MCF 10A (cell line): ENCODE measurements around the gene COPS9. TPM values are rescaled to one million over a fixed set of nuclear protein-coding genes. Genes with fewer than 3 reads are reported as not detected.

Experiments
- BruUV-seq: library from RNA; stranded (reverse); fragments of 400-500 nt; replicated peaks from 2 replicates; lab custom pipeline; 2021; lab: Mats Ljungman, UMichigan
- CTCF ChIA-PET: fragments of 300-600 bp; sonication (Branson Sonifier 250); formaldehyde crosslinking; extraction: SDS; loops from one replicate; lab custom pipeline; 2021; ENCODE audit warnings: antibody characterized with exemption, inconsistent platforms; lab: Yijun Ruan, JAX
- POLR2A ChIA-PET: fragments of 300-600, 350-650 bp; sonication (Branson Sonifier 250); formaldehyde crosslinking; extraction: SDS; loops from one replicate; lab custom pipeline; 2020; ENCODE audit warnings: antibody characterized with exemption, inconsistent platforms; lab: Yijun Ruan, JAX
- DNase-seq: peaks from one replicate; pipeline ENCODE4 v3.0.0-alpha.2; 2018; ENCODE audit not compliant: unreplicated experiment
- H3K27ac Mint-ChIP-seq: one replicate; pipeline ENCODE4 v1.8.0; 2022; ENCODE audit warnings: mild to moderate bottlenecking, low read depth, mixed read lengths; ENCODE audit not compliant: unreplicated experiment
- H3K27me3 Mint-ChIP-seq: one replicate; pipeline ENCODE4 v1.8.0; 2022; ENCODE audit warnings: mixed read lengths; ENCODE audit not compliant: insufficient read depth, unreplicated experiment
- H3K36me3 Mint-ChIP-seq: one replicate; pipeline ENCODE4 v1.8.0; 2022; ENCODE audit warnings: mild to moderate bottlenecking, moderate library complexity, mixed read lengths; ENCODE audit not compliant: insufficient read depth, unreplicated experiment
- H3K4me1 Mint-ChIP-seq: one replicate; pipeline ENCODE4 v1.8.0; 2022; ENCODE audit warnings: mixed read lengths; ENCODE audit not compliant: insufficient read depth, unreplicated experiment
- H3K4me3 Mint-ChIP-seq: one replicate; pipeline ENCODE4 v1.8.0; 2022; ENCODE audit warnings: mild to moderate bottlenecking, moderate library complexity, mixed read lengths; ENCODE audit not compliant: unreplicated experiment
- H3K9me3 Mint-ChIP-seq: one replicate; pipeline ENCODE4 v1.8.0; 2022; ENCODE audit warnings: mixed read lengths; ENCODE audit not compliant: unreplicated experiment
- CTCF ChIP-seq: fragments of 200-600 bp; IDR thresholded peaks from one replicate; pipeline ENCODE4 v1.8.0; 2022; ENCODE audit warnings: antibody characterized with exemption, mild to moderate bottlenecking; ENCODE audit not compliant: unreplicated experiment
- intact Hi-C: fragments of 100-400 bp; cut with micrococcal nuclease; formaldehyde crosslinking; loops from 2 replicates; pipeline ENCODE4 v1.14.1; 2022
- total RNA-seq: library from RNA; stranded (reverse); gene quantifications from 2 replicates; pipeline ENCODE4 v1.2.3, GENCODE V29; 2022

The COPS9 gene
- total RNA-seq, 1 experiment from 2014 or later: 146 TPM

GRCh38 chr2:240112914-240113690 is 23.0 kb downstream of the COPS9 start:
- intact Hi-C loops: no loop called here
- DNase-seq: no peak
- CTCF ChIA-PET: interaction anchor here (0.9 to 1.0 kb wide), 3 partner anchors 30 to 843 kb away, joined by 3 to 4 read pairs (median 3); partner anchors contain the start of gene NDUFA10
- Mint-ChIP-seq H3K36me3 (no peaks in the 10 kb centered on the region), H3K4me3 (no peak overlapping the region), H3K27ac (no peak overlapping the region), H3K9me3 (no peaks in the 10 kb centered on the region), H3K27me3 (peaks cover 90% of the 10 kb centered on the region), H3K4me1 (no peaks in the 10 kb centered on the region)
- POLR2A ChIA-PET: no interaction called here
- no TSS peak for BruUV-seq
- TF ChIP-seq CTCF: no peak

GRCh38 chr2:240111253-240111652 is 24.9 kb downstream of the COPS9 start:
- POLR2A ChIA-PET: no interaction called here
- Mint-ChIP-seq H3K4me1 (no peaks in the 10 kb centered on the region), H3K27me3 (peaks cover 71% of the 10 kb centered on the region), H3K36me3 (no peaks in the 10 kb centered on the region), H3K4me3 (no peak overlapping the region), H3K9me3 (no peaks in the 10 kb centered on the region), H3K27ac (no peak overlapping the region)
- CTCF ChIA-PET: no interaction called here
- no TSS peak for BruUV-seq
- no peak for TF ChIP-seq CTCF
- intact Hi-C loops: no loop called here
- no peak for DNase-seq

GRCh38 chr2:240109386-240109785 is 26.7 kb downstream of the COPS9 start:
- Mint-ChIP-seq H3K27ac (no peak overlapping the region), H3K9me3 (no peaks in the 10 kb centered on the region)
- BruUV-seq: no TSS peak

GRCh38 chr2:240107477-240107796 is 28.7 kb downstream of the COPS9 start:
- POLR2A ChIA-PET: interaction anchor here (1.0 kb wide), 1 partner anchor 37 kb away, joined by 3 read pairs; no protein-coding TSS in a partner anchor
- CTCF ChIA-PET: no interaction called here
- H3K36me3 Mint-ChIP-seq: no peaks in the 10 kb centered on the region
- H3K4me1 Mint-ChIP-seq: no peaks in the 10 kb centered on the region
- peaks cover 60% of the 10 kb centered on the region for H3K27me3 Mint-ChIP-seq
- H3K4me3 Mint-ChIP-seq: no peak overlapping the region
- no peak for TF ChIP-seq CTCF
- no peak for DNase-seq
- no peaks in the 10 kb centered on the region for H3K9me3 Mint-ChIP-seq
- intact Hi-C loops: no loop called here
- no TSS peak for BruUV-seq
- no peak overlapping the region for H3K27ac Mint-ChIP-seq

More at GRCh38 chr2:240109386-240109785, 26.7 kb downstream of the COPS9 start:
- DNase-seq: no peak
- Mint-ChIP-seq H3K36me3 (no peaks in the 10 kb centered on the region), H3K4me3 (no peak overlapping the region), H3K4me1 (no peaks in the 10 kb centered on the region), H3K27me3 (peaks cover 60% of the 10 kb centered on the region)
- intact Hi-C loops: no loop called here
- POLR2A ChIA-PET: no interaction called here
- CTCF ChIA-PET: no interaction called here
- no peak for TF ChIP-seq CTCF
